GM12892 (cell line): Measurements from ENCODE around the gene ELOVL6.

Experiments
- POLR2A ChIP-seq: IDR thresholded peaks from 2 replicates; pipeline ENCODE4 v1.6.1; 2011; ENCODE audit warnings: low read depth, low read length, control low read depth
- POLR2AphosphoS5 ChIP-seq: IDR thresholded peaks from 2 replicates; pipeline ENCODE4 v1.6.1; 2011; ENCODE audit warnings: low read depth, low read length, control low read depth
- TAF1 ChIP-seq: IDR thresholded peaks from 2 replicates; pipeline ENCODE4 v1.6.1; 2011; ENCODE audit warnings: low read depth, mild to moderate bottlenecking, control low read depth, low read length, borderline replicate concordance

- TF ChIP-seq POLR2A (peak; percentile 55; the same call in 1 of the 2 replicates), TAF1 (peak; percentile 38; the same call in 1 of the 2 replicates), POLR2AphosphoS5 (no peak)
These were observed 1.4 kb downstream of the ELOVL6 start for GRCh38 chr4:110196871-110197528.
